GM12878 (cell line): ENCODE data around the gene CEACAM3. TPM values are rescaled to one million over a fixed set of nuclear protein-coding genes. Genes with fewer than 3 reads are reported as not detected.

Source experiments
- ATAC-seq: fragments of 200-7000 bp; cut with Tn5 transposase; 3 replicates; pipeline ENCODE4 v1.9.1; 2020; ENCODE audit warnings: mild to moderate bottlenecking, moderate library complexity
- BruUV-seq: library from RNA; stranded (reverse); fragments of 400-500 nt; replicated peaks from 2 replicates; lab custom pipeline; 2021; lab: Mats Ljungman, UMichigan
- CTCF ChIA-PET: fragments of 300-600 bp; sonication (Branson Sonifier 250); formaldehyde crosslinking; extraction: SDS; loops from one replicate; lab custom pipeline; 2021; ENCODE audit warnings: inconsistent platforms; lab: Yijun Ruan, JAX
- POLR2A ChIA-PET: fragments of 350-600 bp; formaldehyde crosslinking; extraction: SDS; loops from one replicate; lab custom pipeline; 2021; ENCODE audit warnings: inconsistent platforms; lab: Charles Lee
- RAD21 ChIA-PET: fragments of 300-600 bp; sonication (Branson Sonifier 250); formaldehyde crosslinking; loops from one replicate; lab custom pipeline; 2023; ENCODE audit warnings: antibody characterized with exemption; ENCODE audit not compliant: unreplicated experiment; lab: Charles Lee
- SMC1A ChIA-PET: fragments of 300-600 bp; sonication (Branson Sonifier 250); formaldehyde crosslinking; loops from one replicate; lab custom pipeline; 2023; ENCODE audit not compliant: unreplicated experiment, uncharacterized antibody; lab: Charles Lee
- DNase-seq: peaks from one replicate; pipeline ENCODE4 v3.0.0-alpha.2; 2011; ENCODE audit warnings: low read depth, low spot score
- FAIRE-seq: peaks from 3 replicates; lab custom pipeline; 2011; peaks lifted over from hg19 to GRCh38; lab: Jason Lieb, UNC
- H2AFZ ChIP-seq: 2 replicates; pipeline ENCODE4 v1.6.0; 2011; ENCODE audit warnings: low read depth, low read length, control low read depth; ENCODE audit not compliant: control insufficient read depth
- H3K27ac ChIP-seq: 2 replicates; pipeline ENCODE4 v1.5.1; 2011; ENCODE audit warnings: control low read depth; ENCODE audit not compliant: control insufficient read depth, insufficient read depth
- H3K27me3 ChIP-seq, 2 experiments: replicated peaks in 1 of 2; 2 replicates each; pipeline versions ENCODE4 v1.6.0 to v1.6.1; 2011; ENCODE audit warnings: low read length in 1 of 2; ENCODE audit not compliant: control insufficient read depth in 2 of 2, insufficient read depth in 2 of 2
- H3K36me3 ChIP-seq, 2 experiments: 2 replicates each; pipeline ENCODE4 v1.5.1; 2011; ENCODE audit warnings: low read length in 1 of 2; ENCODE audit not compliant: control insufficient read depth in 2 of 2, insufficient read depth in 2 of 2
- H3K4me1 ChIP-seq: 2 replicates; pipeline ENCODE4 v1.6.1; 2011; ENCODE audit warnings: mild to moderate bottlenecking, low read length, moderate library complexity, mixed read lengths; ENCODE audit not compliant: control insufficient read depth, insufficient read depth
- H3K4me2 ChIP-seq: 2 replicates; pipeline ENCODE4 v1.6.0; 2011; ENCODE audit warnings: control low read depth; ENCODE audit not compliant: control insufficient read depth, insufficient read depth
- H3K4me3 ChIP-seq: fragments of 200-600 bp; sonication (generic); 2 replicates; pipeline ENCODE4 v1.5.1; 2016
- H3K79me2 ChIP-seq: 2 replicates; pipeline ENCODE4 v1.6.0; 2011; ENCODE audit warnings: low read length; ENCODE audit not compliant: control insufficient read depth, insufficient read depth
- H3K9ac ChIP-seq: 2 replicates; pipeline ENCODE4 v1.8.0; 2011; ENCODE audit warnings: low read length, control low read depth, mixed read lengths; ENCODE audit not compliant: control insufficient read depth, insufficient read depth
- H3K9me3 ChIP-seq: replicated peaks from 3 replicates; pipeline ENCODE4 v1.5.1; 2011; ENCODE audit warnings: mild to moderate bottlenecking, low read length; ENCODE audit not compliant: control insufficient read depth, insufficient read depth
- H4K20me1 ChIP-seq: 2 replicates; pipeline ENCODE4 v1.6.0; 2011; ENCODE audit not compliant: control insufficient read depth, insufficient read depth
- ATF2 ChIP-seq: IDR thresholded peaks from 2 replicates; pipeline ENCODE4 v1.6.1; 2012; ENCODE audit warnings: low read length, inconsistent platforms
- BCL11A ChIP-seq: IDR thresholded peaks from 2 replicates; pipeline ENCODE4 v1.6.1; 2011; ENCODE audit warnings: low read depth, low read length
- GATAD2B ChIP-seq: fragments of 450-650 bp; conservative IDR thresholded peaks from 2 replicates; pipeline ENCODE4 v1.6.1; 2017; ENCODE audit warnings: low read depth, mild to moderate bottlenecking, moderate library complexity
- KDM1A ChIP-seq: fragments of 200-600 bp; sonication (generic); IDR thresholded peaks from 2 replicates; pipeline ENCODE4 v1.6.1; 2016; ENCODE audit warnings: borderline replicate concordance
- MXI1 ChIP-seq: fragments of 150-350 bp; IDR thresholded peaks from 2 replicates; pipeline ENCODE4 v1.6.1; 2011; ENCODE audit warnings: low read depth, mild to moderate bottlenecking, inconsistent platforms, low read length, improper control_type of control experiment
- MYB ChIP-seq: fragments of 150-350 bp; IDR thresholded peaks from 2 replicates; pipeline ENCODE4 v1.6.1; 2014; ENCODE audit warnings: mild to moderate bottlenecking, low read depth, low read length, borderline replicate concordance
- SIX5 ChIP-seq: IDR thresholded peaks from 2 replicates; pipeline ENCODE4 v1.6.1; 2011; ENCODE audit warnings: mild to moderate bottlenecking, low read depth, low read length, moderate library complexity; ENCODE audit not compliant: severe bottlenecking
- SPI1 ChIP-seq: IDR thresholded peaks from 2 replicates; pipeline ENCODE4 v1.6.1; 2011; ENCODE audit warnings: low read depth, mild to moderate bottlenecking, low read length, moderate library complexity, borderline replicate concordance; ENCODE audit not compliant: insufficient read depth
- YY1 ChIP-seq: IDR thresholded peaks from 2 replicates; pipeline ENCODE4 v1.6.1; 2011; ENCODE audit warnings: low read depth, mild to moderate bottlenecking, low read length
- ZNF384 ChIP-seq: IDR thresholded peaks from 2 replicates; pipeline ENCODE4 v1.6.1; 2012; ENCODE audit warnings: low read depth, mild to moderate bottlenecking, low read length, improper control_type of control experiment, borderline replicate concordance
- WGBS: methylation state at CpG from one replicate; pipeline ENCODE4 v1.1.6; 2016; ENCODE audit warnings: low lambda C conversion rate; ENCODE audit not compliant: insufficient replicate concordance, insufficient coverage; ENCODE audit errors: missing lambda C conversion rate; 5-methylcytosine and 5-hydroxymethylcytosine counted together
- in situ Hi-C: fragments of 300-500 bp; cut with MboI; formaldehyde crosslinking; loops from 9 replicates; pipeline ENCODE4 v1.14.3; 2018; ENCODE audit warnings: mixed read lengths
- intact Hi-C: fragments of 100-400 bp; cut with micrococcal nuclease; formaldehyde crosslinking; loops from one replicate; pipeline ENCODE4 v1.14.2; 2022; ENCODE audit not compliant: unreplicated experiment
- polyA plus RNA-seq, 11 experiments: library from polyadenylated mRNA; depleted of rRNA in 4 of 11; unstranded in 6 of 11; stranded (reverse) in 5 of 11; fragments of >200 nt; fragmentation: Nextera tagmentation in 4 of 11; fragmentation: Illumina TruSeq in 1 of 11; extraction: Ambion mirVana in 4 of 11; extraction: Trizol in 1 of 11; gene quantifications; 1 replicate in 1 of 11; 2 replicates in 10 of 11; pipeline versions ENCODE4 v1.2.1 to v1.2.3, GENCODE V29; 2011 to 2016; ENCODE audit warnings: inconsistent platforms in 2 of 11, missing spikeins in 2 of 11, low read depth in 1 of 11
- total RNA-seq, 4 experiments: library from RNA; depleted of rRNA in 3 of 4; stranded (reverse); fragments of >200 nt in 3 of 4; fragmentation: Illumina TruSeq in 1 of 4; extraction: Trizol in 1 of 4; gene quantifications; 2 replicates each; pipeline versions ENCODE4 v1.2.1 to v1.2.3, GENCODE V29; 2013 to 2021

The CEACAM3 gene
- total and polyA plus RNA-seq, 10 of the 15 experiments (the other 5 are each of a cell fraction or from before 2014, with no cell fraction given): not detected

- H3K9me3 ChIP-seq: no peaks in the 10 kb centered on the region
- no peak for DNase-seq
- no TSS peak for BruUV-seq
- H3K4me3 ChIP-seq: no peak overlapping the region
- no peaks in the 10 kb centered on the region for H3K27me3 ChIP-seq
- FAIRE-seq: no peak
- no peaks in the 10 kb centered on the region; the same call in 1 of the 2 replicates for H3K4me1 ChIP-seq
- H3K79me2 ChIP-seq: no peaks in the 10 kb centered on the region
- SMC1A ChIA-PET: no interaction called here
- H3K27ac ChIP-seq: no peak overlapping the region
- RAD21 ChIA-PET: no interaction called here
- 31% methylated on average over 4 of the region's 4 CpGs for WGBS
- TF ChIP-seq SIX5 (no peak), MXI1 (no peak)
- TF ChIP-seq, all 136 proteins: peak for 0
- CTCF ChIA-PET: interaction anchor here (0.5 to 0.6 kb wide), 2 partner anchors 48 kb away, joined by 3 to 5 read pairs; no protein-coding TSS in a partner anchor
- Histone ChIP-seq H2AFZ (no peak overlapping the region), H3K9ac (no peak overlapping the region), H3K36me3 (no peaks in the 10 kb centered on the region), H3K4me2 (no peak overlapping the region), H4K20me1 (no peaks in the 10 kb centered on the region)
- POLR2A ChIA-PET: interaction anchor here (0.6 kb wide), 1 partner anchor 56 kb away, joined by 4 read pairs; no protein-coding TSS in a partner anchor
- no peak for ATAC-seq
- in situ Hi-C loops: no loop called here
- intact Hi-C loops: no loop called here
Measured at GRCh38 chr19:41801031-41801430, 4.6 kb downstream of the CEACAM3 start.

- TF ChIP-seq BCL11A: no peak
- TF ChIP-seq ATF2: no peak
- no peak for TF ChIP-seq KDM1A
- no peak for TF ChIP-seq GATAD2B
- 0 out of 2 replicates have a peak, but pooled peaks have one; percentile 21 for TF ChIP-seq YY1
- no peak for TF ChIP-seq ZNF384
- TF ChIP-seq MYB: no peak
- TF ChIP-seq SPI1: peak; percentile 12; the same call in 1 of the 2 replicates
- ChIA-PET SMC1A (no interaction called here), CTCF (interaction anchor here (0.6 to 1.9 kb wide), 3 partner anchors 9 to 49 kb away, joined by 3 to 9 read pairs (median 4); no protein-coding TSS in a partner anchor), POLR2A (no interaction called here), RAD21 (interaction anchor here (1.6 kb wide), 1 partner anchor 9 kb away, joined by 4 read pairs; no protein-coding TSS in a partner anchor)
- no peak overlapping the region for H2AFZ ChIP-seq
- WGBS: 0% methylated on average over 2 of the region's 2 CpGs
- no peaks in the 10 kb centered on the region; the same call in 1 of the 2 replicates for H3K4me1 ChIP-seq
- no peak overlapping the region for H3K27ac ChIP-seq
- intact Hi-C loops (no loop called here), in situ Hi-C loops (no loop called here)
- ATAC-seq: no peak
- DNase-seq: no peak
- no peak for FAIRE-seq
- no TSS peak for BruUV-seq
- H3K36me3 ChIP-seq: no peaks in the 10 kb centered on the region
- H3K4me2 ChIP-seq: no peak overlapping the region
- H3K27me3 ChIP-seq: no peaks in the 10 kb centered on the region
- no peaks in the 10 kb centered on the region for H4K20me1 ChIP-seq
- no peaks in the 10 kb centered on the region for H3K9me3 ChIP-seq
- H3K9ac ChIP-seq: no peak overlapping the region
- H3K79me2 ChIP-seq: no peaks in the 10 kb centered on the region
- no peak overlapping the region for H3K4me3 ChIP-seq
Measured at GRCh38 chr19:41801792-41802211, 5.4 kb downstream of the CEACAM3 start.
